ENCODE data around the gene MACROD1. TPM values are rescaled to one million over a fixed set of nuclear protein-coding genes. Genes with fewer than 3 reads are reported as not detected.

The MACROD1 gene
- total and polyA plus RNA-seq, 9 donors: 21.1 to 50.2 (median 32.2) TPM

DNA sequence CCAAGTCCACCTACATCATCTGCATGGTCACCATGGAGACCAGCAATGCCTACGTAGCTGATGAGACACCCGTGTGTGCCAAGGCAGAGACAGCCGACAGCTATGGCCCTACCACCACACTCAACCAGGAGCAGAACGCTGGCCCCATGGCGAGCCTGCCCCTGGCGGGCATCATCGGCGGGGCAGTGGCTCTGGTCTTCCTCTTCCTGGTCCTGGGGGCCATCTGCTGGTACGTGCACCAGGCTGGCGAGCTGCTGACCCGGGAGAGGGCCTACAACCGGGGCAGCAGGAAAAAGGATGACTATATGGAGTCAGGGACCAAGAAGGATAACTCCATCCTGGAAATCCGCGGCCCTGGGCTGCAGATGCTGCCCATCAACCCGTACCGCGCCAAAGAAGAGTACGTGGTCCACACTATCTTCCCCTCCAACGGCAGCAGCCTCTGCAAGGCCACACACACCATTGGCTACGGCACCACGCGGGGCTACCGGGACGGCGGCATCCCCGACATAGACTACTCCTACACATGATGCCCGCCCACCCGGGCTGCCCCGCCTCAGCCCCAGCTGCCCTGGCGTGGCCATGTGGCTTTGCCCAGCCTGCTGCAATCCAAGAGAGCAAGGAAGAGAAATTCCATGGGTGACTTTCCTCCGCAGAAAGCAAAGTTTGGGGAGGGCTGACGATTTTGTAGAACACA, 48.0 kb downstream of the MACROD1 start:
- intact Hi-C loops (cut with DNase I): no loop called here
- Histone ChIP-seq H3K27me3 (no peaks in the 10 kb centered on the region), H3K36me3 (no peaks in the 10 kb centered on the region), H3K27ac (no peak overlapping the region), H3K9me3 (no peaks in the 10 kb centered on the region), H3K4me1 (ENCODE audit: insufficient read depth) (no peaks in the 10 kb centered on the region), H3K4me3 (no peak overlapping the region)
- DNase-seq: no peak
- 82 to 87% (median 86%) methylated on average over 26 to 32 of the region's 32 CpGs for WGBS, 3 donors
- TF ChIP-seq POLR2A (IDR thresholded peaks at IDR 0.05) (no peak), EP300 (IDR thresholded peaks at IDR 0.05) (no peak)
- TF ChIP-seq, protein P1, sequence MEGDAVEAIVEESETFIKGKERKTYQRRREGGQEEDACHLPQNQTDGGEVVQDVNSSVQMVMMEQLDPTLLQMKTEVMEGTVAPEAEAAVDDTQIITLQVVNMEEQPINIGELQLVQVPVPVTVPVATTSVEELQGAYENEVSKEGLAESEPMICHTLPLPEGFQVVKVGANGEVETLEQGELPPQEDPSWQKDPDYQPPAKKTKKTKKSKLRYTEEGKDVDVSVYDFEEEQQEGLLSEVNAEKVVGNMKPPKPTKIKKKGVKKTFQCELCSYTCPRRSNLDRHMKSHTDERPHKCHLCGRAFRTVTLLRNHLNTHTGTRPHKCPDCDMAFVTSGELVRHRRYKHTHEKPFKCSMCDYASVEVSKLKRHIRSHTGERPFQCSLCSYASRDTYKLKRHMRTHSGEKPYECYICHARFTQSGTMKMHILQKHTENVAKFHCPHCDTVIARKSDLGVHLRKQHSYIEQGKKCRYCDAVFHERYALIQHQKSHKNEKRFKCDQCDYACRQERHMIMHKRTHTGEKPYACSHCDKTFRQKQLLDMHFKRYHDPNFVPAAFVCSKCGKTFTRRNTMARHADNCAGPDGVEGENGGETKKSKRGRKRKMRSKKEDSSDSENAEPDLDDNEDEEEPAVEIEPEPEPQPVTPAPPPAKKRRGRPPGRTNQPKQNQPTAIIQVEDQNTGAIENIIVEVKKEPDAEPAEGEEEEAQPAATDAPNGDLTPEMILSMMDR (IDR thresholded peaks at IDR 0.05): no peak

DNA sequence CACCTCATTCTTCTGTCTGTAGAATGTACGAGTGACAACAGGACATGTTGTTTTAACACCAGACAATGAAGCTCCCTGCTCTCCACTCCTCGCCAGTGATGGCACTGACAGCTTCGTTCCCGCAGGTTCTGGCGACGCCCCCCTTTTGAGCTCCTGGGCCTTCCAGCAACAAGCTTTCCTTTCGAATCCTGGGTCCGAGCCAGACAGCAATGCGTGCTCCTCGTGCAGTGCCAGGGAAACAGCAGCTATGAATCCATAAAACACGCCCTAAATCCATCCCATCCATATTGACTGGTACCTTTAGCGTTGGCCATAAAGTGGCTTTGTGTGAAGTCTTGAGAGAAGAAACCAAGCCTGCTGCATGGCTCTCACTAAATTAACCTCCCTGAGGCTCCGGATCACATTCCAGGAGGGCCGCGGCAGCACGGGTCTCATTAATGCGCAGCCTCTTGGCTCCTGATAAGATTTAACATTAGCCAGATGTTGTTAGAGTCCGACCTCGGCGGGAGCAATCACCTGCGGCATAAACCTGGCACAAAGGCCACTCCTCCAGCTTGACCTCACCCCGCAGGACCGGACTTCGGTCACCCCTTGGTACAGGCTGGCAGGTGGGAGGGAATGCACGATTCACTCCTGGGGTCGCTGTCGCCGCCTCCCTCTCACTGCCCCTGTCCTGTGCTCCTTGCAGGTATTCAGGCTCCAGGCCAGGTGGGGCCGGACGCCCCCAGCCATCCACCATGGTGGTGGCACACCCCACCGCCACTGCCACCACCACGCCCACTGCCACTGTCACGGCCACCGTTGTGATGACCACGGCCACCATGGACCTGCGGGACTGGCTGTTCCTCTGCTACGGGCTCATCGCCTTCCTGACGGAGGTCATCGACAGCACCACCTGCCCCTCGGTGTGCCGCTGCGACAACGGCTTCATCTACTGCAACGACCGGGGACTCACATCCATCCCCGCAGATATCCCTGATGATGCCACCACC, 50.1 kb downstream of the MACROD1 start:
- Histone ChIP-seq H3K36me3 (no peaks in the 10 kb centered on the region), H3K27ac (no peak overlapping the region), H3K4me3 (no peak overlapping the region), H3K9me3 (no peaks in the 10 kb centered on the region), H3K4me1 (ENCODE audit: insufficient read depth) (no peaks in the 10 kb centered on the region), H3K27me3 (no peaks in the 10 kb centered on the region)
- DNase-seq: no peak
- intact Hi-C loops (cut with DNase I): no loop called here
- WGBS, 3 donors: 85 to 89% (median 87%) methylated on average over 45 to 47 of the region's 47 CpGs
- no peak for TF ChIP-seq EP300 (IDR thresholded peaks at IDR 0.05)
- TF ChIP-seq, protein P1 (IDR thresholded peaks at IDR 0.05): no peak
- TF ChIP-seq POLR2A (IDR thresholded peaks at IDR 0.05): no peak

DNA sequence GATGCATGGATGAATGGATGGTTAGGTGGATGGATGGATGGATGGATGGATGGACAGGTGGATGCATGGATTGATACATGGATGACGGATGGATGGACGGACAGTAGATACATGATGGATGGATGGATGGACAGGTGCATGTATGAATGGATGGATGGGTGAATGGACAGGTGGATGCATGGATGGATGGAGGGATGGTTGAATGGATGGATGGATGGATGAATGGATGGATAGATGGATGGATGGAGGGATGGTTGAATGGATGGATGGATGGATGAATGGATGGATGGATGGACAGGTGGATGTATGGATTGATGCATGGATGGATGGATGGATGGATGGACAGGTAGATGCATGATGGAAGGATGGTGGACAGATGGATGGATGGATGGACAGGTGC, 51.7 kb downstream of the MACROD1 start:
- H3K4me3 ChIP-seq: no peak overlapping the region
- no peak for DNase-seq
- TF ChIP-seq, protein P1 (IDR thresholded peaks at IDR 0.05): no peak
- TF ChIP-seq EP300 (IDR thresholded peaks at IDR 0.05): no peak
- TF ChIP-seq POLR2A (IDR thresholded peaks at IDR 0.05): no peak
- WGBS, 3 donors: 76 to 98% (median 93%) methylated on average over 2 of the region's 2 CpGs
- no peaks in the 10 kb centered on the region for H3K27me3 ChIP-seq
- no peak overlapping the region for H3K27ac ChIP-seq
- H3K36me3 ChIP-seq: no peaks in the 10 kb centered on the region
- intact Hi-C loops (cut with DNase I): no loop called here
- H3K9me3 ChIP-seq: no peaks in the 10 kb centered on the region
- H3K4me1 ChIP-seq (ENCODE audit: insufficient read depth): no peaks in the 10 kb centered on the region

DNA sequence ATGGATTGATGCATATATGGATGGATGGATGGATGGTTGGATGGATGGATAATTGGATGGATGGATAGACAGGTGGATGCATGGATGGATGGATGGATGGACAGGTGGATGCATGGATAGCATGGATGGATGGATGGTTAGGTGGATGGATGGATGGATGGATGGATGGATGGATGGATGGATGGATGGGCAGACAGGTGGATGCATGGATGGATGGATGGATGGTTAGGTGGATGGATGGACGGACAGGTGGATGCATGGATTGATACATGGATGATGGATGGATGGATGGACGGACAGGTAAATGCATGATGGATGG, 52.5 kb downstream of the MACROD1 start:
- DNase-seq: no peak
- no peaks in the 10 kb centered on the region for H3K27me3 ChIP-seq
- no peak overlapping the region for H3K4me3 ChIP-seq
- TF ChIP-seq POLR2A (IDR thresholded peaks at IDR 0.05) (no peak), EP300 (IDR thresholded peaks at IDR 0.05) (no peak)
- TF ChIP-seq, protein P1 (IDR thresholded peaks at IDR 0.05): no peak
- no peak overlapping the region for H3K27ac ChIP-seq
- no peaks in the 10 kb centered on the region for H3K36me3 ChIP-seq
- no peaks in the 10 kb centered on the region for H3K9me3 ChIP-seq
- intact Hi-C loops (cut with DNase I): no loop called here
- WGBS, 3 donors: 93 to 97% (median 93%) methylated on average over 2 of the region's 2 CpGs
- H3K4me1 ChIP-seq (ENCODE audit: insufficient read depth): no peaks in the 10 kb centered on the region
